HCT116 (cell line): ENCODE measurements around the gene GNLY. TPM values are rescaled to one million over a fixed set of nuclear protein-coding genes. Genes with fewer than 3 reads are reported as not detected.

Source experiments
- ATAC-seq: fragments of 200-7000 bp; cut with Tn5 transposase; 2 replicates; pipeline ENCODE4 v1.9.1; 2020; ENCODE audit warnings: mild to moderate bottlenecking, moderate library complexity
- BruUV-seq: library from RNA; stranded (reverse); fragments of 400-500 nt; replicated peaks from 2 replicates; lab custom pipeline; 2021; lab: Mats Ljungman, UMichigan
- CTCF ChIA-PET: fragments of 300-600 bp; sonication (Branson Sonifier 250); formaldehyde crosslinking; loops from one replicate; lab custom pipeline; 2021; ENCODE audit warnings: antibody characterized with exemption; lab: Charles Lee
- POLR2A ChIA-PET: fragments of 300-600, 350-600 bp; sonication (Branson Sonifier 250); formaldehyde crosslinking; loops from one replicate; lab custom pipeline; 2021; ENCODE audit warnings: antibody characterized with exemption; lab: Charles Lee
- RAD21 ChIA-PET, 2 experiments: fragments of 300-600 bp; sonication (Branson Sonifier 250); formaldehyde crosslinking; loops; one replicate each; lab custom pipeline; 2023; ENCODE audit warnings: low total read pairs in 2 of 2; ENCODE audit not compliant: uncharacterized antibody in 2 of 2, unreplicated experiment in 2 of 2, low non-redundant PET in 1 of 2; lab: Charles Lee
- DNase-seq: peaks from one replicate; pipeline ENCODE4 v3.0.0-alpha.2; 2010; ENCODE audit warnings: low read depth, low spot score
- H2AFZ ChIP-seq: fragments of 200-600 bp; shearing (Covaris generic), sonication (generic); 2 replicates; pipeline ENCODE4 v1.6.1; 2017; ENCODE audit warnings: low read depth, mixed run types, mixed read lengths, antibody characterized with exemption, low read length; ENCODE audit not compliant: poor library complexity, severe bottlenecking
- H3K27ac ChIP-seq: 2 replicates; pipeline ENCODE4 v1.5.1; 2012; ENCODE audit warnings: low read depth, low read length
- H3K27me3 ChIP-seq: fragments of 200-600 bp; sonication (generic); 2 replicates; pipeline ENCODE4 v1.6.1; 2016; ENCODE audit warnings: mixed run types, low read length, mixed read lengths; ENCODE audit not compliant: insufficient read depth
- H3K36me3 ChIP-seq, 2 experiments: fragments of 200-500 bp in 1 of 2; fragments of 200-600 bp in 1 of 2; sonication (Bioruptor generic) in 1 of 2; sonication (generic) in 1 of 2; 2 replicates each; pipeline versions ENCODE4 v1.5.1 to v1.6.1; 2014 to 2016; ENCODE audit warnings: low read length in 2 of 2, inconsistent platforms in 1 of 2, mixed read lengths in 1 of 2, mixed run types in 1 of 2; ENCODE audit not compliant: insufficient read depth in 2 of 2, control insufficient read depth in 1 of 2
- H3K4me1 ChIP-seq, 2 experiments: fragments of 200-600 bp in 1 of 2; sonication (generic) in 1 of 2; 2 replicates each; pipeline versions ENCODE4 v1.5.1 to v1.6.1; 2012 to 2017; ENCODE audit warnings: low read length in 2 of 2, inconsistent platforms in 1 of 2, mild to moderate bottlenecking in 1 of 2, mixed read lengths in 1 of 2, mixed run types in 1 of 2, moderate library complexity in 1 of 2; ENCODE audit not compliant: insufficient read depth in 2 of 2, control insufficient read depth in 1 of 2
- H3K4me2 ChIP-seq: fragments of 200-600 bp; sonication (generic); 2 replicates; pipeline ENCODE4 v1.6.1; 2017; ENCODE audit warnings: mixed run types, low read length, mixed read lengths
- H3K4me3 ChIP-seq, 2 experiments: fragments of 200-600 bp in 1 of 2; sonication (generic) in 1 of 2; replicated peaks in 1 of 2; 2 replicates each; pipeline ENCODE4 v1.5.1; 2011 to 2016; ENCODE audit warnings: low read length in 2 of 2, control low read depth in 1 of 2, low read depth in 1 of 2, mild to moderate bottlenecking in 1 of 2, mixed read lengths in 1 of 2, mixed run types in 1 of 2
- H3K79me2 ChIP-seq: fragments of 200-600 bp; sonication (generic); 2 replicates; pipeline ENCODE4 v1.6.1; 2017; ENCODE audit warnings: mild to moderate bottlenecking, mixed run types, low read length, moderate library complexity, mixed read lengths; ENCODE audit not compliant: insufficient read depth
- H3K9ac ChIP-seq: fragments of 200-600 bp; sonication (generic); 2 replicates; pipeline ENCODE4 v1.6.1; 2016; ENCODE audit warnings: low read length, mixed read lengths
- H3K9me2 ChIP-seq: fragments of 200-600 bp; sonication (generic), shearing (Covaris generic); 2 replicates; pipeline ENCODE4 v1.6.1; 2017; ENCODE audit warnings: mixed run types, mild to moderate bottlenecking, moderate library complexity; ENCODE audit not compliant: insufficient read depth
- H3K9me3 ChIP-seq, 2 experiments: fragments of 200-500 bp in 1 of 2; fragments of 200-600 bp in 1 of 2; sonication (Bioruptor generic) in 1 of 2; sonication (generic) in 1 of 2; 2 replicates each; pipeline ENCODE4 v1.6.1; 2014 to 2017; ENCODE audit warnings: low read length in 2 of 2, mixed read lengths in 2 of 2, inconsistent platforms in 1 of 2, low read depth in 1 of 2, mild to moderate bottlenecking in 1 of 2, mixed run types in 1 of 2, moderate library complexity in 1 of 2; ENCODE audit not compliant: control insufficient read depth in 1 of 2, insufficient read depth in 1 of 2
- H4K20me1 ChIP-seq: fragments of 200-600 bp; sonication (generic), shearing (Covaris generic); 2 replicates; pipeline ENCODE4 v1.6.1; 2017; ENCODE audit warnings: mixed run types, mild to moderate bottlenecking, moderate library complexity; ENCODE audit not compliant: insufficient read depth
- CBX3 ChIP-seq: IDR thresholded peaks from 2 replicates; pipeline ENCODE4 v1.6.1; 2012; ENCODE audit warnings: low read depth
- CEBPB ChIP-seq: IDR thresholded peaks from 2 replicates; pipeline ENCODE4 v1.6.1; 2012; ENCODE audit warnings: low read depth
- CTCF ChIP-seq, 3 experiments: fragments of 200-600 bp in 1 of 3; sonication (generic) in 1 of 3; IDR thresholded peaks in 2 of 3; conservative IDR thresholded peaks in 1 of 3; 2 replicates each; pipeline ENCODE4 v1.5.1; 2012 to 2017; ENCODE audit warnings: low read depth in 2 of 3, low read length in 2 of 3, antibody characterized with exemption in 1 of 3, borderline replicate concordance in 1 of 3, control low read depth in 1 of 3, mild to moderate bottlenecking in 1 of 3, mixed read lengths in 1 of 3, mixed run types in 1 of 3, moderate library complexity in 1 of 3; ENCODE audit not compliant: insufficient read depth in 1 of 3
- EGR1 ChIP-seq: IDR thresholded peaks from 2 replicates; pipeline ENCODE4 v1.6.1; 2012; ENCODE audit warnings: low read depth
- EZH2 ChIP-seq: fragments of 200-600 bp; sonication (generic); IDR thresholded peaks from 2 replicates; pipeline ENCODE4 v1.6.1; 2017; ENCODE audit warnings: antibody characterized with exemption, mixed run types
- EZH2phosphoT487 ChIP-seq: fragments of 200-600 bp; IDR thresholded peaks from 2 replicates; pipeline ENCODE4 v1.6.1; 2018; ENCODE audit warnings: antibody characterized with exemption, borderline replicate concordance
- FOSL1 ChIP-seq: IDR thresholded peaks from 2 replicates; pipeline ENCODE4 v1.6.1; 2012; ENCODE audit warnings: low read depth
- JUND ChIP-seq: IDR thresholded peaks from 2 replicates; pipeline ENCODE4 v1.6.1; 2012
- MAX ChIP-seq: IDR thresholded peaks from 2 replicates; pipeline ENCODE4 v1.6.1; 2012
- POLR2A ChIP-seq: IDR thresholded peaks from 2 replicates; pipeline ENCODE4 v1.7.0; 2011; ENCODE audit warnings: borderline replicate concordance; ENCODE audit not compliant: insufficient read depth, insufficient read length; ENCODE audit errors: extremely low read depth
- POLR2AphosphoS5 ChIP-seq: IDR thresholded peaks from 2 replicates; pipeline ENCODE4 v1.6.1; 2011; ENCODE audit warnings: mild to moderate bottlenecking, low read depth, low read length, moderate library complexity
- RAD21 ChIP-seq: IDR thresholded peaks from 2 replicates; pipeline ENCODE4 v1.6.1; 2012; ENCODE audit warnings: low read depth, mild to moderate bottlenecking
- SIN3A ChIP-seq: IDR thresholded peaks from 2 replicates; pipeline ENCODE4 v1.6.1; 2012; ENCODE audit warnings: low read depth
- SP1 ChIP-seq: IDR thresholded peaks from 2 replicates; pipeline ENCODE4 v1.6.1; 2012; ENCODE audit warnings: low read depth
- TCF7L2 ChIP-seq: IDR thresholded peaks from 2 replicates; pipeline ENCODE4 v1.7.0; 2011; ENCODE audit warnings: borderline replicate concordance, inconsistent platforms; ENCODE audit not compliant: insufficient read depth, insufficient read length; ENCODE audit errors: extremely low read depth
- YY1 ChIP-seq: IDR thresholded peaks from 2 replicates; pipeline ENCODE4 v1.6.1; 2011; ENCODE audit warnings: low read length, low read depth, moderate library complexity, mild to moderate bottlenecking; ENCODE audit not compliant: insufficient replicate concordance; ENCODE audit errors: extremely low read depth
- intact Hi-C: fragments of 100-400 bp; cut with micrococcal nuclease; formaldehyde crosslinking; loops from 2 replicates; pipeline ENCODE4 v1.10.0; 2022
- total RNA-seq: library from RNA; stranded (reverse); gene quantifications from one replicate; pipeline ENCODE4 v1.2.1, GENCODE V29; 2021; ENCODE audit not compliant: unreplicated experiment
- TF ChIP-seq, protein P1 (sequence below): IDR thresholded peaks from 2 replicates; pipeline ENCODE4 v1.6.1; 2012; ENCODE audit warnings: low read depth

The GNLY gene
- total RNA-seq, 1 experiment from 2014 or later = 0.74 TPM

GRCh38 chr2:85709401-85709811 lies 15.2 kb downstream of the GNLY start:
- Histone ChIP-seq H4K20me1 (no peaks in the 10 kb centered on the region), H3K4me3 (no peak overlapping the region), H3K9ac (no peak overlapping the region), H3K4me2 (no peak overlapping the region), H3K4me1 (peaks cover 0 to 19% of the 10 kb centered on the region in 2 experiments; a peak in 1 of 4 replicates), H3K9me3 (no peaks in the 10 kb centered on the region), H3K27ac (no peak overlapping the region), H3K36me3 (no peaks in the 10 kb centered on the region), H3K9me2 (no peaks in the 10 kb centered on the region), H3K79me2 (no peaks in the 10 kb centered on the region), H3K27me3 (no peaks in the 10 kb centered on the region), H2AFZ (no peak overlapping the region)
- ChIA-PET RAD21 (interaction anchor here in 1 of 2 experiments (0.6 kb wide), 1 partner anchor 66 kb away, joined by 4 read pairs; no protein-coding TSS in a partner anchor), POLR2A (no interaction called here), CTCF (interaction anchor here (0.7 to 4.6 kb wide), 5 partner anchors 10 to 72 kb away, joined by 3 to 29 read pairs (median 3); no protein-coding TSS in a partner anchor)
- no TSS peak for BruUV-seq
- no peak for ATAC-seq
- no peak for TF ChIP-seq SIN3A
- TF ChIP-seq CEBPB = no peak
- TF ChIP-seq, protein P1, sequence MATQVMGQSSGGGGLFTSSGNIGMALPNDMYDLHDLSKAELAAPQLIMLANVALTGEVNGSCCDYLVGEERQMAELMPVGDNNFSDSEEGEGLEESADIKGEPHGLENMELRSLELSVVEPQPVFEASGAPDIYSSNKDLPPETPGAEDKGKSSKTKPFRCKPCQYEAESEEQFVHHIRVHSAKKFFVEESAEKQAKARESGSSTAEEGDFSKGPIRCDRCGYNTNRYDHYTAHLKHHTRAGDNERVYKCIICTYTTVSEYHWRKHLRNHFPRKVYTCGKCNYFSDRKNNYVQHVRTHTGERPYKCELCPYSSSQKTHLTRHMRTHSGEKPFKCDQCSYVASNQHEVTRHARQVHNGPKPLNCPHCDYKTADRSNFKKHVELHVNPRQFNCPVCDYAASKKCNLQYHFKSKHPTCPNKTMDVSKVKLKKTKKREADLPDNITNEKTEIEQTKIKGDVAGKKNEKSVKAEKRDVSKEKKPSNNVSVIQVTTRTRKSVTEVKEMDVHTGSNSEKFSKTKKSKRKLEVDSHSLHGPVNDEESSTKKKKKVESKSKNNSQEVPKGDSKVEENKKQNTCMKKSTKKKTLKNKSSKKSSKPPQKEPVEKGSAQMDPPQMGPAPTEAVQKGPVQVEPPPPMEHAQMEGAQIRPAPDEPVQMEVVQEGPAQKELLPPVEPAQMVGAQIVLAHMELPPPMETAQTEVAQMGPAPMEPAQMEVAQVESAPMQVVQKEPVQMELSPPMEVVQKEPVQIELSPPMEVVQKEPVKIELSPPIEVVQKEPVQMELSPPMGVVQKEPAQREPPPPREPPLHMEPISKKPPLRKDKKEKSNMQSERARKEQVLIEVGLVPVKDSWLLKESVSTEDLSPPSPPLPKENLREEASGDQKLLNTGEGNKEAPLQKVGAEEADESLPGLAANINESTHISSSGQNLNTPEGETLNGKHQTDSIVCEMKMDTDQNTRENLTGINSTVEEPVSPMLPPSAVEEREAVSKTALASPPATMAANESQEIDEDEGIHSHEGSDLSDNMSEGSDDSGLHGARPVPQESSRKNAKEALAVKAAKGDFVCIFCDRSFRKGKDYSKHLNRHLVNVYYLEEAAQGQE = no peak
- TF ChIP-seq YY1 = no peak
- TF ChIP-seq MAX = no peak
- TF ChIP-seq POLR2AphosphoS5 = no peak
- TF ChIP-seq TCF7L2 = no peak
- no peak for TF ChIP-seq EZH2phosphoT487
- TF ChIP-seq POLR2A = no peak
- no peak for TF ChIP-seq CTCF (IDR thresholded peaks at IDR 0.05 in 2 of 3, conservative IDR thresholded peaks at IDR 0.05 in 1 of 3; ENCODE audit: borderline replicate concordance in 1 of 3, insufficient read depth in 1 of 3, low read depth in 2 of 3, low read length in 2 of 3)
- no peak for TF ChIP-seq EGR1
- TF ChIP-seq FOSL1 = no peak
- TF ChIP-seq RAD21 = no peak
- TF ChIP-seq EZH2 = no peak
- TF ChIP-seq CBX3 = no peak
- no peak for TF ChIP-seq JUND
- TF ChIP-seq SP1 = no peak
- no peak for DNase-seq
- intact Hi-C loops = no loop called here
